GM12872 (cell line): Measurements from ENCODE around the gene EP400.

Experiments used
- TF ChIP-seq, protein P1 (sequence below): IDR thresholded peaks from 3 replicates; pipeline ENCODE4 v1.5.1; 2011; ENCODE audit warnings: low read depth, mild to moderate bottlenecking, low read length, moderate library complexity; ENCODE audit not compliant: insufficient read depth

The EP400 gene

DNA sequence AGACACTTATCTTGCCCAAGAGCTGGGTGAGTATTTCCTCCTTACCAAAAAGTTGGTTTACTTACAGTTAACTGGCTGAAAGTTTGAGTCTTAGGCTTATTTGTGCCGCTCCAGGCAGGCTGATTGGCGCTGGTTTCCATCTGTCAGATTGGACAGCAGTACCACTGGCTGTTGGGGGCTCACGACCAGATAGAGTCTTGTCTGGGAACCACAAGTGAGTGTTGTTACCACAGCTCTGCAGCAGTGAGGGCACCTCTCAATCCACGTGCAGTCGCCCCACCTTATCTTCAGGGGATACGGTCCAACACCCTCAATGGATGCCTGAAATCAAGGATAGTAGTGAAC, 135.5 kb downstream of the EP400 start:
- TF ChIP-seq, protein P1, sequence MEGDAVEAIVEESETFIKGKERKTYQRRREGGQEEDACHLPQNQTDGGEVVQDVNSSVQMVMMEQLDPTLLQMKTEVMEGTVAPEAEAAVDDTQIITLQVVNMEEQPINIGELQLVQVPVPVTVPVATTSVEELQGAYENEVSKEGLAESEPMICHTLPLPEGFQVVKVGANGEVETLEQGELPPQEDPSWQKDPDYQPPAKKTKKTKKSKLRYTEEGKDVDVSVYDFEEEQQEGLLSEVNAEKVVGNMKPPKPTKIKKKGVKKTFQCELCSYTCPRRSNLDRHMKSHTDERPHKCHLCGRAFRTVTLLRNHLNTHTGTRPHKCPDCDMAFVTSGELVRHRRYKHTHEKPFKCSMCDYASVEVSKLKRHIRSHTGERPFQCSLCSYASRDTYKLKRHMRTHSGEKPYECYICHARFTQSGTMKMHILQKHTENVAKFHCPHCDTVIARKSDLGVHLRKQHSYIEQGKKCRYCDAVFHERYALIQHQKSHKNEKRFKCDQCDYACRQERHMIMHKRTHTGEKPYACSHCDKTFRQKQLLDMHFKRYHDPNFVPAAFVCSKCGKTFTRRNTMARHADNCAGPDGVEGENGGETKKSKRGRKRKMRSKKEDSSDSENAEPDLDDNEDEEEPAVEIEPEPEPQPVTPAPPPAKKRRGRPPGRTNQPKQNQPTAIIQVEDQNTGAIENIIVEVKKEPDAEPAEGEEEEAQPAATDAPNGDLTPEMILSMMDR = no peak

DNA sequence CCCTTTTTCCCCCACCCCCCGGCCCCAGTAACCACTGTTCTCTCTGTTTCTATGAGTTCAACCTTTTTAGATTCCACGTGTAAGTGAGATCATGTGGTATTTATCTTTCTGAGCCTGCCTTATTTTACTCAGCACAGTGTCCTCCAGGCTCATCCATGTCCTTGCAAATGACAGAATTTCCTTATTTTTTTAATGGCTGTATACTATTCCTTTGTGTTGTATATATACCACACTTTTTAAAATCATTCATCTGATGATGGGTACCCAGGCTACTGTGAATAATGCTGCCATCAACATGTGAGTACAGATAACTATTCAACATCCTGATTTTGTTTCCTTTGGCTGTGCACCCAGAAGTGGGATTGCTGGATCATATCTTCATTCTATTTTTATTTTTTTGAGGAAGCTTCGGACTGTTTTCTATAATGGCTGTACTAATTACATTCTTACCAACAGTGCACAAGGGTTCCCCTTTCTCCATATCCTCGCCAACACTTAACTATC, 139.7 kb downstream of the EP400 start:
- TF ChIP-seq, protein P1 = no peak

DNA sequence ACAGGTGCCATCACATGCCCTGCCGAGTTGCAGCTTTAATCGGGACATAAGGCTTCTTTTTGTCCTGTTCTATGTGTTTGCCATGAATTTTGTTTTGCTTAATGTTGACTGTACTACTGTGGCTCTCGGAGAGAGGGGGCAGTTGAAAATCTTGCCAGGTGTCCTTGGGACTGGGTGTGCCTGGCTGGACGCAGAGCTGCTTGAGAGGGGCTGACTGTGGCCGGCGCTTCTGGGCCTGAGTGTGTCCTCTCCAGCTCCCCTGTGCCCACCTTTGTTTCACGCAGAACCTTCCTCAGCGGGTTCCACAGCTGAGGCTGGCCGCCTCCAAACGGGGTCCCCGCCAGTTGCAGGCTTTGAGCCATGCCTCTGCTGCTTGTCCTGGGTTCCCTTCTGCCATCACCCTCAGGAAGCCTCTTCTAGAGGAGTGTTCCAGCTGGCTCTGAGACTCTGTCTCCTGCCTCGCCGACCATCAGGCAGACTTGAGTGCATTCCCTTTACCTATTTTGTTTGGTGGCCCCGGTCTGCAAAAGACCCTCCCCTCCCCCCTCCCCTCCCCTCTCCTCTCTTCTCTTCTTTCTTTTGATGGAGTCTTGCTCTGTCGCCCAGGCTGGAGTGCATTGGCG, 144.6 kb downstream of the EP400 start:
- TF ChIP-seq, protein P1 = no peak

DNA sequence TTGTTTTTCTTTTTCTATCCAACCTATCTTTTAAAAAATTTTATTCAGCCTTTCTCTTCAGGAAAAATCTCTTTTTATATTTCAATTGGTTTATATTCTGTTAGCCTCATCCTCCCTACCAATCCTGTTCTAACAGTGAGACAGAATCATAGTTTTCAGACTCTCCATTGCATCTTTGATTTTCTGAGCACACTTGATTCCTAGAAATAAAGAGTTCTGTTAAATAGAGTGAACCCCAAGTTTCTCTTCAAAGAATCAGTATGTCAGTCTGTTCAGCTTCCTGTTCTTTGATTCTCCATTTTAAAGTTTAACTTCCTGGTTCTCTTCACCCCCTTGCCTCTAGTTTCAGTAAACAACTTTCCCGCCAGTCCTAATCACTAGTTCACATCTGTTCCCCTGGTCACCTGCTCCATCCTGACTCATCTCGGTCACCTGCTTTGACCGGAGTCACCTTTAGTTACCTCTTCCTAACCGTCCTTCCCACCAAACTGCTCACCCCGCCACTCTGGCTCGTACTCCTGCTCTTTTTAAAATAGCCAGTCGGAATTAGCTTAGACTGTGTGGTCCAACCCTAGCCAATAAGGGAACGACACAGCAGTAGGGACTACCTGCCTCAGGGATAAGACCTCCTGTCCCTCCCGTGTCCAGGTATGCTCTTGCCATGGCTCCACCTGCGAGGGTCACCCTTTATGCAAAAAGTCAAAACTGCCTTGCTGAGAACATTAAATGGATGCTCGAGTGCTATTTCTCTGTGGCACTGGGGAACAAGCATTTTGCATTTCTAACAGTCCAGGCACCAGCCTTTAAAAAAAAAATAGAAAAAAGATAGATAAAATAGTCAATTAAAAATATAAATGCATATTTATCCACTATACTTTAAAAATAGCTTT, 146.0 kb downstream of the EP400 start:
- TF ChIP-seq, protein P1 = no peak

DNA sequence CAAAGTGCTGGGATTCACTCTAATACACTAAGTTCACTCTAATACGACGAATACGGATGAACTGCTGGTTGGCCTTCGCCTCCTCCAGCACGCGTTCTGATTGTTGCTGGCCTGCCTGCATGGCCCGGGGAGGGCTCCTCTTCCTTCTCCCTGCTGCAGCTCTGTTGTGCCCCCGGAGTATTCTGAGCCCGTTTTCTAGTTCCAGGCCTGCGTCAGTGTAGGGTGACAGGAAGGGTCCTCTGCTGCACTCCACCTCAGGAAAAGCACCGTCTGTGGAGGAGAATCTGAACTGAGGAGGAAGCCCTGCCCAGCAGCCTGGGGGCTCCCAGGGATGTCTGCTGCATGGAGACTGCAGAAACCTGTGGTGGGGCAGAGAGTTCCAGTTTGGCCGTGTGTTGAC, 150.0 kb downstream of the EP400 start:
- TF ChIP-seq, protein P1 = no peak

DNA sequence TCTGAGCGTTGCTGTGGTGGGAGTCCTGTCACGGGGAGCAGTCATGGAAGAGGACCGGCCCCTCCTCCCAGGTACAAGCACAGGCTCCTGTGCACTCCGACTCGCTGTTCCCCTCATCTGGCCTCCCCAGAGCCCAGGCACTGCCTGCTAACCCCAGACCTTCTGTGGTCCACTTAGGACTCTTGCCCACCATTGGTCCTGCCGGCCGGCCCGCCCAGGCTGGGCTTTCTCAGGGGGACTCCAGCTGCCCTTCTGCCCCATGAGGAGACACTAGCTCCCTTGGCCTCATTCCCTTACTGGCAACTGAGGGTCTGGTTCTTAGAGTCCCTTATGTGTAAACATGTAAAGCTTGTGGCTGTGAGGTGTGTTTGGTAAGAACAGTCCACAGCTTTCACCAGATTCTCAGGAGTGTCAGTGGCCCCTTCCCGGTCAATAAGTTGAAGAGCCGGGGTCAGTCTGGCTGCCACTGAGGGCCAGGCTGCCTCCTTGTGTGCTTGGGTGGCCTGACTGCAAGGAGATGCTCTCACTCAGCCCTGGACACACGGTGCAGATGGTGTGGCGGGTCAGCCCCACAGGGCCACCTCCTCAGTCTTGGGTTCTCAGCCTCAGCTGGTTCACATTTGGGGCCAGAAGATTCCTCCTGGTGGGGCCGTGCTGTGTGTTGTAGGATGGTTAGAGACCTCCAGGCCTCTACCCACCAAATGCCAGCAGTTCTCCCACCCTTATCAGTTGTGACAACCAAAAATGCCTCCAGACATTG, 150.7 kb downstream of the EP400 start:
- TF ChIP-seq, protein P1 = no peak

DNA sequence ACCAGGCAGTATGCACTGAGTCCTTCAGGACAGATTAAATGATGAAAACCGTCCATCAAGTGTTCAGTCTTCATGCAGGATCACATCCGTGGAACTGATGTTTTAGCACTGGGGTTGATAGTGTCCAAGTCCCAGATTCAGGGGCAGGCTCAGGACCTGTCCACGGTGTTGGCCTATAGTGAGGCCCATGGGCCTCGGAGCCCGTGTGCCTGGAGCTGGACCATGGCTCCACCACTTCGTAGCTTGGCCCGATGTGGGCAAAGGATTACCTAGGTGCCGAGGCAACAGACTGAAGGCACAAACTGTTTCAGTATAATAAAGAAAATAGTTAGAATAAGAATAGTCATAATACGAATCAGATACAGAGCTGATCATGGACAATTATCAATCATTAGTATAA, 152.6 kb downstream of the EP400 start:
- TF ChIP-seq, protein P1 = no peak
